GM11168 (cell line): ENCODE measurements around the gene DDX49.
"Not testable (repeated sequence)": the region's sequence is repeated elsewhere in the genome, so short reads cannot be mapped to it uniquely, and the experiment has no call there.

Experiments used
- in situ Hi-C: fragments of 300-500 bp; cut with MboI; formaldehyde crosslinking; loops from one replicate; pipeline ENCODE4 v1.12.0; 2022; ENCODE audit warnings: low sequenced_read_pairs; ENCODE audit not compliant: unreplicated experiment

Gene DDX49

GRCh38 chr19:18939922-18940768 lies 20.6 kb downstream of the DDX49 start:
- in situ Hi-C loops = no loop called here

DNA sequence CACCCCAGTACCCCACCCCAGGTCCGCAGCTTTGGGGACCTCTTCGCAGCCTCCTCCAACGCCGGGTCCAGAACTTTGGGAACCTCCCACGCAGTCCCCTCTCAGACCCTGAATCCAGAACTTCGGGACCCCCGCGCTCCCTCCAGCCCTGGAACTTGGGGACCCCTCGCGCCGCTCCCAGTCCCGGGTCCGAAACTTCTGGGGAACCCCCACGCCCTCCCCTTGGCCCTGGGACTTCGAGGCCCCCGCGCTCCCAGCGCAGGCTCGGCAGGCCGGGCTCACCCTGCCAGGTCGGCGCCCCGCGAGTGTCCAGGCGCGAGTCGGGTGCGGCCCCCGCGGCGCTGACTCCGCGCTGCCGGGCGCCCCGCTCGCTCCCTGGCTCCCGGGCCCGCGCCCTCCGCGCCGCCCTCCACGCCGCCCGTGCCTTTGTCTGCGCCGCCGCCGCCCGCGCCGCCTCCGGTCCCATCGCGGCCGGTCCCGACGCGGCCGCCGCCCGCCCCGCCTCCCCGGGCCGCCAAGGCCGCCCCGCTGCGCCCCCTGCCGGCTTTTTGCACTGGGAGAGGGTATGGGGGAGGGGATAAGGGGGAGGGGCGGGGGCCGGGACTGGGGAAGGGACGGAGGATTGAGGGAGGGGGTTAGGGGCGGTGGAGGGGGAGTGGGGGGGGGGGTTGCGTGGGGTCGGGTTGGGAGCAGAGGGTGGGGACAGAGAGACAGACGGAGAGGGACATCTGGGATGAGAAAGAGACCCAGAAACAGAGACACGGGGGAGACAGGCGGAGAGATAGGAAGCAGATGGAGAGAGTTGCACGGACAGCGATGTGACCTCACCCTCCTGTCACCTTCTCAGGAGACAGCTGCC lies 21.5 kb downstream of the DDX49 start, which contains the start of gene HOMER3:
Gene HOMER3 (minus strand): TSS at position 449 of the 859 bp plus-strand sequence. CDS start 2,235 bp downstream, outside the sequence.
- in situ Hi-C loops = no loop called here

DNA sequence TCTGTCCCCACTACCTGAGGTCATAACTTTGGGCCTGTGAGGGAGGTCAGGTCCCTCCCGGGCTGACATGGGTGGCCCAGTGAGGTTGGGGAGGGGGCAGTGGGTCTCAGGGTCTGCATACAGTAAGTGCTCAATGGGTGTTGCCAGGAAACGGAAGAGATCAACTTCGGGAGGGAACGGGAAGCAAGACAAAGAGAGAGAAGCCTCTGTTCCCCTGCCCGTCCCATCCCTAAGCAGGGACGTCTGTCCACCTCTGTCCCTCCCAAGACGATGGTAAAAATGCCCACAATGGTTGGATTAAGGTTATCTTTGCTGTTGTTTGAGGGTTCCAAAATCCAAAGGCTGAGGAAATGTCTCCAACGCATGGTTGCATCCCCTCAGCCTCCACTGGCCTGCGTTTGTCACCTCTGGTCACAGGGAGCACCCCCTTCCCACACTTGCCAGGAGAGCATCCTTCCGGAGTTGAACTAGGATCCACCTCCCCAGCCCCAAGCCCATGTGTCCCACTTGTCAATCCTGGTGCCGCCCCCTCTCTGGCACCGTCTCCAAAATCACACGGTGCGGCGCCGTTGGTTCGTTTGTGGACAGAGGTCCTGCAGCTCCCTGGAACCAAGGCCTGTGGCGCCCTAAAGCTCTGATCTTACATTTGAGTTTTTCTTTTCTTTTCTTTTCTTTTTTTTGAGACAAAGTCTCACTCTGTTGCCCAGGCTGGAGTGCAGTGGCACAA lies 22.3 kb downstream of the DDX49 start:
- in situ Hi-C loops = no loop called here

DNA sequence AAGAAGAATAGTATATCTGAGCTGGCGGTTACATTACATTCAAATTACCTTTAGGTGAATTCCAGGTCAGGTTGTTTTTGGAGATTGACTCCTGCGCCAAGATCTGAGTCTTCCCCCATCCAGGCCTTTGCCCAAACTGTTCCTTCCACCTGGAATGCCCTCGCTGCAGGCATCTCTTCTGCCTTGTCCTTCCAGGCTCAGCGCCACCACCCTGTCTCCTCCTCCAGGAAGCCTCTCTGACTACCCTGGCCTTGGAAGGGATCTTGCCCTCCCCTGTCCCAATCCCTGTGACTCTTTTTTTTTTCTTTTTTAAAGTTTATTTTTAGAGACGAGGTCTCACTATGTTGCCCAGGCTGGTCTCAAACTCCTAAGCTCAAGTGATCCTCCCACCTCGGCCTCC lies 23.2 kb downstream of the DDX49 start:
- in situ Hi-C loops = no loop called here

DNA sequence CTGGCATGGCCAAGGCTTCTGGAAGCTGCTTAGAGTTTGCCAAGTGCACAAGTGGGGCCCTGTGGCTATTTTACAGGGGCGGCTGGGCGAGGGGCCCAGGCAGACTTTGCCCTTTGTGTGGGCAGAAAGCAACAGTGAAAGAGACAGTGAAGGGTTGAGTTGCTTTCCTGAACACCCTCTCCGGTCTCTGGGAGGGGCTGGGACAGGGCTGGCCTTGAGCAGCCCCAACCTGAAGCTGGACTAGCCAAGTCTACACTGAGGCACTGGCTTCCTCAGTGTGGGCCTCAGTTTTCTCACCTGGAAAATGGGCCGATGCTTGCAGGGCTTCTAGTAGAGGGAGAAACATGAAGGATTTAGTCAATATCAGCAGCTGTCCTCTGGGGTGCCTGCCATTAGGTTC lies 23.9 kb downstream of the DDX49 start:
- in situ Hi-C loops = no loop called here

DNA sequence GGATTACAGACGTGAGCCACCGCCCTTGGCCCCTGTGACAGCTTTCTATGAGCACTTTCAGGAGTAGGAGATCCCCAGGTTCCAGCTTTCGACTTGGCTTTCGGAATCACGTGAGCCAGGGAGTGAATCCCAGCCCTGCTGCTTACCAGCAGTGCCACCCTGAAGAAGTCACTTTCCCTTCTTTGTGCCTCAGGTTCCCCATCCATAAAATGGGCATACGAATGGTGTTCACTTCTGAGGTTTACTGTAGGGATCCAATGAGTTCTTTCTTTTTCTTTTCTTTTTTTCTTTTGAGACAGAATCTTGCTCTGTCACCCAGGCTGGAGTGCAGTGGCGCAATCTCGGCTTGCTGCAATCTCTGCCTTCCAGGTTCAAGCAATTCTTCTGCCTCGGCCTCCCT lies 25.8 kb downstream of the DDX49 start:
- in situ Hi-C loops = no loop called here

DNA sequence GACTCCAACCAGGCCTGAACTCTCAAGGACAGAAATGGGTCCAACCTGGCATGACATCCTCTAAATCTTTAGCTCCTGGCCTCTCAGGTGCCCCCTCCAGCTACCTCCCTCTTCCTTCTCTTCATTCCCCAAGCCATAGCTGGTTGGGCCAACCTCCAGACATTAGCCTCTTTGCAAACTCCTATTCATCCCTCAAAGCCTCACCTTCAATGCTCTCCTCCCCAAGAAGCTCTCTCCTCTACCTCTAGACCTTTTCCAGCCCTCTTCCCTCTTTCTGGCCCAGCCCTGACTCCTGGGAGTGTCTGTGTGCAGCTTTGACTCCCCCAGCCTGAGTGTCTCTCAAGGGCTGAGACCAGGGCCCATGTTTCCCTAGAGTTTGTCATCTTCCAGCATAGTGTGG lies 26.8 kb downstream of the DDX49 start:
- in situ Hi-C loops = no loop called here

DNA sequence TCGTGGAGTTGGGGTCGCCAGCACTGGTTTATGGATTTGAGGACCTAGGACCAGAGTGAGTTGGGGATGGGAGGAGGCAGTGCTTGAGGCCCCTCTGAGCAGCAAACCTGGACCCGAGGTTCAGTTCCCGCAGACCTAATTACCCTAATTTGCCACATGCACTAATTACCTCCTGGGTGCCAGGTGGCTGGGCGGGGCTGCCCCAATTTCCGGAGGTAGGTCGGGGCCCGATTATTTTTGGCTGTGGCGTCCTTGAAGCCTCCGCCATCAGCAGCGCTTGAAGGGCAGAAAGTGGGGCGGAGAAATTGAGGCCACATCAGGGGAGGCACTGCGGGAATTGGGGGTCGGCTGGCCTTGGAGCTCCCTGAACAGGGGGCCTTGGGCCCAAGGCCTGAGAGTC lies 27.4 kb downstream of the DDX49 start:
- in situ Hi-C loops = no loop called here

GRCh38 chr19:18948075-18948975 lies 28.8 kb downstream of the DDX49 start:
- in situ Hi-C loops = no loop called here

GRCh38 chr19:18948976-18949356 lies 29.5 kb downstream of the DDX49 start:
- in situ Hi-C loops = no loop called here

GRCh38 chr19:18949858-18950257 lies 30.3 kb downstream of the DDX49 start:
- in situ Hi-C loops = no loop called here

DNA sequence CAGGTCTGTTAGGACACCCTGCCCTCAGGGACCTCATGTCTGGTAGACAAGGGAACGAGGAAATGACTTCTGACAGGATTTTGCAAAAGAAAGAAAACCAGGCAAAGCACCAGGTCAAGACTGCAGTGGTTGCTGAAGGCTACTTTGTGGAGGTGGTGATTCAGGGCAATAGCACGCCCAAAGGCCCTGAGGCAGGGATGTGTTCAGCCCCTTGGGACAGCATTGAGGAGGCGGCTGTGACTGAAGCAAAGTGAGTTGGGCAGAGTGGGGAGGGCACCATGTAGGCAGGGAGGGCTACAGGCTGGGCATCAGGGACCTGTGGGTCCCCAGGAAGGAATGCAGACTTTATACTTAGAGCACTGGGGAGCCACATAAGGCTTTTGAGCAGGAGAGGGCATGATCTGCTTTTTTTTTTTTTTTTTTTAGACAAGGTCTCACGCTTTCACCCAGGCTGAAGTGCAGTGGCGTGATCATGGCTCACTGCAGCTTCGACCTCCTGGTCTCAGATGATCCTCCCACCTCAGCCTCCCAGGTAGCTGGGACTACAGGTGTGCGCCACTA lies 32.3 kb downstream of the DDX49 start:
- in situ Hi-C loops = no loop called here

DNA sequence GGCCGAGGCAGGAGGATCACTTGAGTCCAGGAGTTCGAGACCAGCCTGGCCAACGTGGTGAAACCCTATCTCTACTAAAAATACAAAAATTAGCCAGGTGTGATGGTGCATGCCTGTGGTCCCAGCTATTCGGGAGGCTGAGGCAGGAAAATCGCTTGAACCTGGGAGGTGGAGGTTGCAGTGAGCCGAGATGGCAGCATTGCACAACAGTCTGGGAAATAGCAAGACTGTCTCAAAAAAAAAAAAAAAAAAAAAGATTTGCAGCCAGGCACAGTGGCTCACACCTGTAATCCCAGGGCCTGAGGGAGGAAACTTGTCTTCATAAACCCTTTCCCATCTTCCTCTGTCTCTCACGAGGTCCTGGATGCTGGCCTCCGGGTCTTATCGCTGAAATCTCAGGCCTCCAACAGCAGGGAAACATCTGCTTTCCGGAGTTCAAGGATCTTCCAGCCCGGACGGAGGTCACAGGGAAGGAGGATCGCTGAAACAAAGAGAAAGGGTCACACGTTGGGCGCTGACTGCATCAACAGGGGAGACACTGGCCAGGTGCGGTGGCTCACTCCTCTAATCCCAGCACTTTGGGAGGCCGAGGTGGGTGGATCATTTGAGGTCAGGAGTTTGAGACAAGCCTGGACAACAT lies 33.0 kb downstream of the DDX49 start:
- in situ Hi-C loops = not testable (repeated sequence)

DNA sequence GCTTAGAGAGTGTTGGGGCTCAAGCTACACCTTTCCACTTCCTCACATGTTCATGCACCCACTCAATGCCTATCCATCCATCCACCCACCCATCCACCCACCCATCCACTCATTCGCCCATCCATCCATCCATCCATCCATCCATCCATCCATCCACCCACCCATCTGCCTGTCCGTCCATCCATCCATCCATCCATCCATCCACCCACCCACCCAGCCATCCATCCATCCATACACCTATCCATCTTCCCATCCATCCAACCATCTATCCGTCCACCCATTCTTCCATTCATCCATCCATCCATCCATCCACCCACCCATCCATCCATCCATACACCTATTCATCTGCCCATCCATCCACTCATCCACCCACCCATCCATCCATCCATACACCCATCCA lies 34.6 kb downstream of the DDX49 start:
- in situ Hi-C loops = no loop called here

GRCh38 chr19:18955042-18955441 lies 35.5 kb downstream of the DDX49 start:
- in situ Hi-C loops = no loop called here

DNA sequence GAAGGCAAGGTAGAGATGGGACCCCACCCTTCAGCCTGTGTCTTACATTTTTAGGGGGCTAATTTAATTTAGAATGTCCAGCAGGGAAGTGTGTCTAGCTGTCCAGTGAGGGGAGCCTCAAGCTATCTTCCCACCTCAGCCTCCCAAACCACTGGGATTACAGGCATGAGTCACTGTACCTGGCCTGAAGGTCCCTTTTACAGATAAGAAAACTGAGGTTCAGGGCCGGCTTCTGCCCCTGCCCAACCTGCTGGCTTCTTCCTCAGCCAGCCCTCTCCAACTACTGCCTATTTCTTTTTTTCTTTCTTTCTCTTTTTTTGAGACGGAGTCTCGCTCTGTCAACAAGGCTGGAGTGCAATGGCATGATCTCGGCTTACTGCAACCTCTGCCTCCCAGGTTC lies 40.9 kb downstream of the DDX49 start:
- in situ Hi-C loops = no loop called here

- in situ Hi-C loops = no loop called here
These were observed 42.5 kb downstream of the DDX49 start for GRCh38 chr19:18961767-18962620.

GRCh38 chr19:18964121-18964520 lies 44.6 kb downstream of the DDX49 start:
- in situ Hi-C loops = no loop called here
